IPS-15b (cell line): ENCODE measurements around the gene CHST6.

Source experiments
- H3K27me3 ChIP-seq: one replicate; pipeline ENCODE4 v1.6.1; 2013; ENCODE audit warnings: low read length; ENCODE audit not compliant: control insufficient read depth, insufficient read depth
- H3K36me3 ChIP-seq: one replicate; pipeline ENCODE4 v1.6.1; 2013; ENCODE audit warnings: low read length; ENCODE audit not compliant: control insufficient read depth, insufficient read depth
- H3K4me1 ChIP-seq: one replicate; pipeline ENCODE4 v1.6.1; 2013; ENCODE audit warnings: mild to moderate bottlenecking, low read length; ENCODE audit not compliant: control insufficient read depth, insufficient read depth
- H3K4me3 ChIP-seq: one replicate; pipeline ENCODE4 v1.5.1; 2013; ENCODE audit warnings: low read depth, low read length
- H3K9ac ChIP-seq: one replicate; pipeline ENCODE4 v1.6.1; 2013; ENCODE audit warnings: low read depth, mild to moderate bottlenecking, low read length
- H3K9me3 ChIP-seq: one replicate; pipeline ENCODE4 v1.6.1; 2013; ENCODE audit warnings: mild to moderate bottlenecking, low read length; ENCODE audit not compliant: control insufficient read depth, insufficient read depth

The CHST6 gene

DNA sequence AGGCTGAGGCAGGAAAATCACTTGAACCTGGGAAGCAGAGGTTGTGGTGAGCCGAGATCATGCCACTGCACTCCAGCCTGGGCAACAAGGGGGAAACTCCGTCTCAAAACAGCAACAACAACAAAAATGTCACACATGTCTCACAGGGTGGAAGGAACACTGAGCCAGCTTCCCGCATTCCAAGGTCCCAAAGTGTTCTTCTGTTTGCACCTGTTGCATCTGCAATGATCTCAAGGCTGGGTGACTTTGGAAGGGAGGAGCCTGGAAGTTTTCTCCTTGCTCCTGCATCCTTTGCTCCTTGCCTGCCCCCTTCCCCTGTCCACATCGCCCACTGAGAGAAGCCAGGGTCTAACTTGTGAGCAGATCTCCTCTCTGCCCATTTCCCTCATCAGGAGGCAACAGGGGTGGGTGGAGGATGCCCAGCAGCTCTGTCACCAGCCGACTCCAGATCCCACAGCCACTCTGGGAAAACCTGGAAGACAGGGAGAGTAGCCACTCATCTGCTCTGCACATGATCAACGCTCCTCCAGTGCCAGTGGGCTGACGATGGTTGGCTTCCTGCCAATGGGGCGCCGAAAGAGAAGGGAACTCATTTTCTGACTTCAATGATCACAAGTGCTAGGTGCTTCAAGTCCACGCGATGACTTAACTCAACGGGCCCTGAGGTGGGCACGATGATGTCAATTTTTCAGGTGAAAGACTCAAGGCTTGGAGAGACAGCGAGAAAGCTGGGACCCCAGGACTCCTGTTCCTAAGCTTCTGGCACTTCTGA is 12.6 kb downstream of the CHST6 start:
- no peaks in the 10 kb centered on the region for H3K9me3 ChIP-seq
- H3K4me1 ChIP-seq, result no peaks in the 10 kb centered on the region
- H3K27me3 ChIP-seq, result no peaks in the 10 kb centered on the region
- peaks cover 11% of the 10 kb centered on the region for H3K36me3 ChIP-seq
- no peak overlapping the region for H3K4me3 ChIP-seq
- no peak overlapping the region for H3K9ac ChIP-seq

GRCh38 chr16:75481475-75481874 is 13.8 kb downstream of the CHST6 start:
- Histone ChIP-seq H3K4me3 (no peak overlapping the region), H3K36me3 (peaks cover 11% of the 10 kb centered on the region), H3K4me1 (no peaks in the 10 kb centered on the region)

DNA sequence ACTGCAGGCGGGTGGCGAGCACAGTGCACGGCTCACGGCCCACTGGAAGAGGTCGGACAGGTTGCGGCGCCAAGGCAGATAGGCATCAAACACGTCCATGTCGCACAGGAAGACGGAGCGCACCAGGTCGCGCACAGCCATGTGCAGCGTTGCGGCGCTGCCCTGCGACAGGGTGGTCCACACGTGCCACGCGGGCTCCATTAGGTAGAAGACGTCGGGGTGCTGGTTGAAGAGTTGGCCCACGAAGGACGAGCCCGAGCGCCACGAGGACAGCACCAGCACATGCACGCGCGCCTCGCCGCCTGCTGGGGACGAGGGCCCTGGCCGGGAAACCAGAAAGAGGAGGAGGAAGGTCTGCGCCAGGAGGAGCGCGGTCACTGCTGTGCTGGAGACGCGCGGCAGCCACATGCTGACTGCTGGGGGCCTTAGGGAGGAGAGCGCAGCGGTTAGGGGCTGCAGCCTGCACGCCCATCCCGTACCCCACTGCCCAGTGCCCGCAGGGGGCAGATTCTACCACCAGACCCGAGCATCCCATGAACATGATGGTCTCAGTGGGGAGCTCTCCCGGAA is 15.7 kb downstream of the CHST6 start:
- H3K36me3 ChIP-seq, result peaks cover 11% of the 10 kb centered on the region
- no peaks in the 10 kb centered on the region for H3K9me3 ChIP-seq
- no peak overlapping the region for H3K4me3 ChIP-seq
- no peaks in the 10 kb centered on the region for H3K27me3 ChIP-seq
- H3K4me1 ChIP-seq, result no peaks in the 10 kb centered on the region
- H3K9ac ChIP-seq, result no peak overlapping the region

More at GRCh38 chr16:75481475-75481874, 13.8 kb downstream of the CHST6 start:
- Histone ChIP-seq H3K9ac (no peak overlapping the region), H3K27me3 (no peaks in the 10 kb centered on the region), H3K9me3 (no peaks in the 10 kb centered on the region)

DNA sequence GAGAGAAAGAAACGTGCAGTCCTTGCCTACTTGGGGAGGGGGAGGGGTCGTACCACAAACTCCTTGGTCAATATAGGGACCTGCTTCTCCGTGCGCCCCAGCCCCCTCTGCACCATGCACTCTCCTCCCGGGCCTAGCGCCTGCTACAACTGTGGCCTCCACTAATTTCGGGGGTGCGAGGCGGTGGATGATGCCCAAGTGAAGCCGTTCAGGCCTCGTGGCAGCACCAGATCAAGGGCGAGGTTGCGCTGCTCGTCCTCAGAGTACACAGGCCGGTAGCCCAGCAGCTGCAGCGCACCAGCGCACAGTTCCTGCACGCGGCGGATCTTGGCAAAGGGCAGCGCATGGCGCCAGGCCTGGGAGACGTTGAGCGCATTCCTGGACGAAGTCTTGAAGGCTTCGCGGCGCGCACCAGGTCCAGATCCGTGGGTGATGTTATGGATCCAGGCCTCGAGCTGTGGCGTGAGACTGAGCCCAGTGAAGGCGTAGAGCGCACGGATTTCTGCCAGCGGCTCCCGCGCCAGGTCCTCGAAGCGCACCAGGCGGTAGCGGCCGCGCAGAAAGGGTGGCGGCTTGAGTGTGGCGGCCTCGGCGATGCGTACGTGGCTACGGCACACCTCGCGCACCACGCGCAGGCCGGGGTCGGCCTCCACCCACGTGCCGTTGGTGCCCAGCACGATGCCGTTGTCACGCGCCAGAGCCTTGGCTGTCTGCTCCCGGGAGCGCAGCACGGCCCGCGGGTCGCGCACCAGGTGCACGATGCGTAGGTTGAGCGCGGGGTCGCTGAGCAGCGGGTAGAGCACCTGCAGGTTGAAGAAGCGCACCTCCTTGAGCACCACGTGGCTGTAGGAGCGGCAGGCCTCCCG is 16.5 kb downstream of the CHST6 start:
- Histone ChIP-seq H3K27me3 (no peaks in the 10 kb centered on the region), H3K4me3 (no peak overlapping the region), H3K4me1 (no peaks in the 10 kb centered on the region)

DNA sequence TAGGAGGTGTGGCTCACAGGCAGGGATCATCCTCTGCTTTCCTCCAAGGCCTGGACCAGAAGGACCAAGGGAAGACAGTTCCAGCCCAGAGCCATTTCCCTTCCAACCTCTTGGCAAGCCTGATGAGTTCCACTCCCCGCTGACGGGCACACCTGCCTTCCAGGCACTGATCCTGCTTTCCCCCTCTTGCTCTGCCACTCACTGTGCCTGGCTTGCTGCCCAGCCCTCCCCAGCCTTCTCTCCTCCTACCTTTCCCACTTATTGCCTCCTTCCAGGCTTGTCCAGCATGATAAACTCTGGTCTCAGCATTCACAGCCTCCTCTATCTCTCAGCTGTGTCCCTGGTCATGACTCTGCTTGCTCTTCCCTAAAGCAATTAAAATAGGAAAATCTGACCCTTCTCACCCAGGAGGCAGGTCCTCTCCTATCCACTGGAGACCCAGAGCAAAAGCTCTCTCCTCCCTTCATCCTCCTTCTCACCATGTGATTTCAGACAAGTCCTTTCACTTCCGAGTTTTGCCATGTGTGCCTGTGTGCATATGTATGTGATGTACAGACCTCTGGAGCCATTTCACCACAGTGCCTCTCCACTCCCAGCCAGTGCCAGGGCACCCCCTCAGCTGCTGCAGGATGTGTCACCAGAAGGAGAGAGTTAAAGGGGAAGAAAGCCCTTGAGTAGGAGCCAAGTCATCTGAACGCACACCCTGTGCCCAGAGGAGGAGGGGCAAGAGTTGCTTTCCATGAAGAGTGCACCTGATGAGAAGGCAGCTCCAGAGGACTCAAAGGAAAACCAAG is 17.4 kb downstream of the CHST6 start:
- H3K9ac ChIP-seq, result no peak overlapping the region
- H3K4me3 ChIP-seq, result no peak overlapping the region
- peaks cover 11% of the 10 kb centered on the region for H3K36me3 ChIP-seq
- no peaks in the 10 kb centered on the region for H3K4me1 ChIP-seq
- H3K27me3 ChIP-seq, result no peaks in the 10 kb centered on the region
- H3K9me3 ChIP-seq, result no peaks in the 10 kb centered on the region

More for the DNA sequence above, 16.5 kb downstream of the CHST6 start:
- no peak overlapping the region for H3K9ac ChIP-seq
- H3K9me3 ChIP-seq, result no peaks in the 10 kb centered on the region
- H3K36me3 ChIP-seq, result peaks cover 11% of the 10 kb centered on the region

DNA sequence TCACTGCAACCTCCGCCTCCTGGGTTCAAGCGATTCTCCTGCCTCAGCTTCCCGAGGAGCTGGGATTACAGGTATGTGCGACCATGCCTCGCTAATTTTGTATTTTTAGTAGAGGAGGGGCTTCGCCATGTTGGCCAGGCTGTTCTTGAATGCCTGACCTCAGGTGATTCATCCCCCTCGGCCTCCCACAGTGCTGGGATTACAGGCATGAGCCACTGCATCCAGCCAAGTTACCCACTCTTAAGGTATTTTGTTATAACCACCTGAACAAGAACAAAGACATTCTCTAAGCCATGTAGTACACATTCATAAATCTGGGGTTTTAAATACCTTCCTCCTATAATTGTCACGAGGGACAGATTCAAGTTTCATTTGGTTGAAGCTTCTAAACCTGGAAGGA is 18.4 kb downstream of the CHST6 start:
- H3K4me3 ChIP-seq, result no peak overlapping the region
- H3K9me3 ChIP-seq, result no peaks in the 10 kb centered on the region
- no peaks in the 10 kb centered on the region for H3K27me3 ChIP-seq
- peaks cover 8% of the 10 kb centered on the region for H3K4me1 ChIP-seq
- H3K36me3 ChIP-seq, result peaks cover 8% of the 10 kb centered on the region
- no peak overlapping the region for H3K9ac ChIP-seq

DNA sequence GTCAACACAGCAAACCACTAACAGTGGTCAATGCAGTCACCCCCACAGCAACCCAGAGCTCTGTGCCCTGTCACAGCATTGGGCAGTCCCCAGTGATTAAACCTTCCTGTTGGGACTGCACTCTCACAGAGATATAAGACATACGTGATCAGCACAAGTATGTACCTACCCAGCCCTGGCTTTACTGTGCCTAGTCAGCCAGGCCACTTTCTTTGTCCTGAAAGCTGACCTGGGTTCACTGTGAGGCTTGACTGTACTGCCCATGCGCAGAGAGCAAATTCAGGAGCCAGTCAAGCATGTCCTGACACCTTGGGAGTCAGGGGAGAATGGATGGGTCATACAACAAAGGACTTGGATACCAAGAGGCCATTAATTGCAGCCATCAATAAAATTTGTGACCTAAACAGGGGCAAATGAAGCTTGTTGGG is 19.8 kb downstream of the CHST6 start:
- H3K27me3 ChIP-seq, result no peaks in the 10 kb centered on the region
- no peak overlapping the region for H3K4me3 ChIP-seq
- no peaks in the 10 kb centered on the region for H3K9me3 ChIP-seq
- H3K9ac ChIP-seq, result no peak overlapping the region
- H3K36me3 ChIP-seq, result peaks cover 6% of the 10 kb centered on the region
- peaks cover 12% of the 10 kb centered on the region for H3K4me1 ChIP-seq

DNA sequence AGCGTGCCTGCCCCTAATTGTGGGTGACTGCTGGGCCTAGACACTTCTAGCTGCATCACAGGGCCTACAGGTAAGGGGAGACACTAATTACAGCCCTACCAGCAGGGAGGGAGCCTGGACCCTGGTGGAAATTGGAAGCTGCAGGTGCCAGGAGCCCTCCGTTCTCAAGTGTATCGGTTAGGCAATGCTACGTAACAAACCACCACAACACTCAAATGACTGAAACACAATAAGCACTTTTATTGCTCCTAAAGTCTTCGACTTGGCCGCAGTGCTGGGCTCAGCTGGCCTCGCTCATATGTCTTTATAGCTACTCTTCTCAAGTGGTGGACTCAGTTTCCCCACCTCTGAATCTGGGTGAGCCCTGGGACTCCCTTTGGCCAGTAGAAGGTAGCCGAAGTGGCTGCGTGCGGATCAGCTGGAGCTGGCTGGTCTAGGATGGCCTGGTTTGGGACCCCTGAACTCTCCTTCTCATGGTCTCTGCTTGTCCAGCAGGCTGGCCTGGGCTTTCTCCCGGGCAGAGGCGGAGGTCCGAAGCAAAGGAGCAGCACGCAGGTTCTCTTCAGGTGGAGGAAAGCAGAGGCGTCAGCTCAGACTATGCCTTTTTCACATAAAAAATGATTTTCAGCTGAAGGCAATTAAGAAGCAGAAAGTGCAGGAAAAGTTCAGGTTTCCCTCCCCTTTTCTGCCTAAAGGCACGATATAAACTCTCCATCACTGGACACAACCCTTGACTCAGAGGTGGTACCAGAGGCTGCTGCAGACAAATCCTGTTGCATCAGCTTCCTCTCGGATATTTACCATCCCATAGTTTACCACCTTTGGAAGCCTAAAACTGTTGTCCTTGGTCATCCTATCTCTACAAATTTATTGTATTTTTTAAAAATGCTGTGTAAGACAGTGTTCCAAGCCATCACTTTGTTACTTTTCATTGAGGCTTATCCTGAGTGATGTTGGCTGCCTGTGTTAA is 22.0 kb downstream of the CHST6 start:
- H3K36me3 ChIP-seq, result no peaks in the 10 kb centered on the region
- H3K27me3 ChIP-seq, result no peaks in the 10 kb centered on the region
- no peaks in the 10 kb centered on the region for H3K9me3 ChIP-seq
- H3K9ac ChIP-seq, result no peak overlapping the region
- no peak overlapping the region for H3K4me3 ChIP-seq
- H3K4me1 ChIP-seq, result peaks cover 12% of the 10 kb centered on the region

- Histone ChIP-seq H3K9ac (no peak overlapping the region), H3K4me3 (peak overlapping the region; percentile 5), H3K4me1 (peaks cover 12% of the 10 kb centered on the region), H3K27me3 (no peaks in the 10 kb centered on the region), H3K36me3 (no peaks in the 10 kb centered on the region), H3K9me3 (no peaks in the 10 kb centered on the region)
Observed at GRCh38 chr16:75471723-75472633, 23.3 kb downstream of the CHST6 start.

DNA sequence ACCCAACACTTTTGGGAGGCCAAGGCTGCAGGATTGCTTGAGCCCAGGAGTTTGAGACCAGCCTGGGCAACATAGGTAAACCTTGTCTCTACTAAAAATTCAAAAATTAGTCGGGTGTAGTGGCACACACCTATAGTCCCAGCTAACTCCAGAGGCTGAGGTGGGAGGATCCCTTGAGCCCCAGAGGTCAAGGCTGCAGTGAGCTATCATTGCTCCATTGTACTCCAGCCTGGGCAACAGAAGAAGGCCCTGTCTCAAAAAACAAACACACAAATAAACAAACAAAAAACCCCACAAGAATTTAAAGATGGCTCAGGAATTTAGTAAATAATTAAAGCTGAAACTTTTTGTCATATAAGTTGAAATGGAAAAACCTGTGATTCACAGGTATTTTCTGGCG is 28.5 kb downstream of the CHST6 start:
- no peak overlapping the region for H3K9ac ChIP-seq
- H3K27me3 ChIP-seq, result no peaks in the 10 kb centered on the region
- no peaks in the 10 kb centered on the region for H3K36me3 ChIP-seq
- peaks cover 3% of the 10 kb centered on the region for H3K4me1 ChIP-seq
- no peak overlapping the region for H3K4me3 ChIP-seq
- no peaks in the 10 kb centered on the region for H3K9me3 ChIP-seq
